ENCODE measurements around the gene WDR54.

The WDR54 gene

GRCh38 chr2:74439373-74439772, 17.8 kb downstream of the WDR54 start:
- Histone ChIP-seq H3K27ac (ENCODE audit: low read depth, low read length, poor library complexity, severe bottlenecking) (no peak overlapping the region), H3K4me2 (ENCODE audit: low read length) (no peak overlapping the region), H3F3A (ENCODE audit: insufficient read depth, low read length) (no peaks in the 10 kb centered on the region), H3K9ac (ENCODE audit: low read length) (no peak overlapping the region), H4K20me1 (ENCODE audit: insufficient read depth, low read length) (no peaks in the 10 kb centered on the region), H3K4me1 (ENCODE audit: insufficient read depth, low read length, severe bottlenecking) (peaks cover 24% of the 10 kb centered on the region), H3K9me2 (ENCODE audit: low read depth, low read length) (no peaks in the 10 kb centered on the region), H3K36me3 (ENCODE audit: insufficient read depth, low read length) (no peaks in the 10 kb centered on the region), H3K27me3 (ENCODE audit: insufficient read depth, low read length) (peaks cover 10% of the 10 kb centered on the region; the same call in 1 of the 2 replicates), H3K79me2 (ENCODE audit: insufficient read depth, low read length) (no peaks in the 10 kb centered on the region), H2AFZ (ENCODE audit: low read length) (no peak overlapping the region), H3K9me3 (ENCODE audit: low read length) (no peaks in the 10 kb centered on the region), H3K4me3 (ENCODE audit: low read depth, low read length, poor library complexity, severe bottlenecking) (no peak overlapping the region)
- no peak for TF ChIP-seq EZH2 (IDR thresholded peaks at IDR 0.05; ENCODE audit: borderline replicate concordance, low read length)
- no peak for TF ChIP-seq CTCF (IDR thresholded peaks at IDR 0.05; ENCODE audit: low read length)

GRCh38 chr2:74439803-74440377, 18.4 kb downstream of the WDR54 start:
- Histone ChIP-seq H3K4me2 (ENCODE audit: low read length) (peak overlapping the region; percentile 25; the same call in 1 of the 2 replicates), H4K20me1 (ENCODE audit: insufficient read depth, low read length) (no peaks in the 10 kb centered on the region)

GRCh38 chr2:74440378-74441169, 19.0 kb downstream of the WDR54 start:
- Histone ChIP-seq H3K9me2 (ENCODE audit: low read depth, low read length) (no peaks in the 10 kb centered on the region), H3K79me2 (ENCODE audit: insufficient read depth, low read length) (no peaks in the 10 kb centered on the region), H3K9me3 (ENCODE audit: low read length) (no peaks in the 10 kb centered on the region), H3K27me3 (ENCODE audit: insufficient read depth, low read length) (peaks cover 12% of the 10 kb centered on the region; the same call in 1 of the 2 replicates), H3K9ac (ENCODE audit: low read length) (no peak overlapping the region), H4K20me1 (ENCODE audit: insufficient read depth, low read length) (no peaks in the 10 kb centered on the region), H3K4me1 (ENCODE audit: insufficient read depth, low read length, severe bottlenecking) (peaks cover 25% of the 10 kb centered on the region), H2AFZ (ENCODE audit: low read length) (no peak overlapping the region), H3K27ac (ENCODE audit: low read depth, low read length, poor library complexity, severe bottlenecking) (no peak overlapping the region), H3F3A (ENCODE audit: insufficient read depth, low read length) (no peaks in the 10 kb centered on the region), H3K4me2 (ENCODE audit: low read length) (peak overlapping the region; percentile 25; the same call in 1 of the 2 replicates), H3K36me3 (ENCODE audit: insufficient read depth, low read length) (no peaks in the 10 kb centered on the region), H3K4me3 (ENCODE audit: low read depth, low read length, poor library complexity, severe bottlenecking) (no peak overlapping the region)
- TF ChIP-seq EZH2 (IDR thresholded peaks at IDR 0.05; ENCODE audit: borderline replicate concordance, low read length) = no peak
- no peak; the same call in 1 of the 2 replicates for TF ChIP-seq CTCF (IDR thresholded peaks at IDR 0.05; ENCODE audit: low read length)

More at GRCh38 chr2:74439803-74440377, 18.4 kb downstream of the WDR54 start:
- Histone ChIP-seq H2AFZ (ENCODE audit: low read length) (no peak overlapping the region), H3K79me2 (ENCODE audit: insufficient read depth, low read length) (no peaks in the 10 kb centered on the region), H3K9me2 (ENCODE audit: low read depth, low read length) (no peaks in the 10 kb centered on the region), H3K9ac (ENCODE audit: low read length) (no peak overlapping the region), H3F3A (ENCODE audit: insufficient read depth, low read length) (no peaks in the 10 kb centered on the region), H3K27ac (ENCODE audit: low read depth, low read length, poor library complexity, severe bottlenecking) (no peak overlapping the region), H3K4me3 (ENCODE audit: low read depth, low read length, poor library complexity, severe bottlenecking) (no peak overlapping the region), H3K4me1 (ENCODE audit: insufficient read depth, low read length, severe bottlenecking) (peaks cover 25% of the 10 kb centered on the region), H3K9me3 (ENCODE audit: low read length) (no peaks in the 10 kb centered on the region), H3K36me3 (ENCODE audit: insufficient read depth, low read length) (no peaks in the 10 kb centered on the region), H3K27me3 (ENCODE audit: insufficient read depth, low read length) (peaks cover 12% of the 10 kb centered on the region; the same call in 1 of the 2 replicates)
- TF ChIP-seq EZH2 (IDR thresholded peaks at IDR 0.05; ENCODE audit: borderline replicate concordance, low read length) = no peak
- TF ChIP-seq CTCF (IDR thresholded peaks at IDR 0.05; ENCODE audit: low read length) = no peak

All from OCI-LY1 (cell line).